GM21526 (cell line): Measurements from ENCODE around the gene FANCB.
A peak's percentile ranks its signal among the peaks of the same experiment; 100 is the strongest.

Experiments
- ATAC-seq: cut with Tn5 transposase; IDR thresholded peaks from one replicate; pipeline ENCODE4 v1.9.1; 2021; ENCODE audit warnings: moderate library complexity; ENCODE audit not compliant: unreplicated experiment, low FRiP score

FANCB gene

DNA sequence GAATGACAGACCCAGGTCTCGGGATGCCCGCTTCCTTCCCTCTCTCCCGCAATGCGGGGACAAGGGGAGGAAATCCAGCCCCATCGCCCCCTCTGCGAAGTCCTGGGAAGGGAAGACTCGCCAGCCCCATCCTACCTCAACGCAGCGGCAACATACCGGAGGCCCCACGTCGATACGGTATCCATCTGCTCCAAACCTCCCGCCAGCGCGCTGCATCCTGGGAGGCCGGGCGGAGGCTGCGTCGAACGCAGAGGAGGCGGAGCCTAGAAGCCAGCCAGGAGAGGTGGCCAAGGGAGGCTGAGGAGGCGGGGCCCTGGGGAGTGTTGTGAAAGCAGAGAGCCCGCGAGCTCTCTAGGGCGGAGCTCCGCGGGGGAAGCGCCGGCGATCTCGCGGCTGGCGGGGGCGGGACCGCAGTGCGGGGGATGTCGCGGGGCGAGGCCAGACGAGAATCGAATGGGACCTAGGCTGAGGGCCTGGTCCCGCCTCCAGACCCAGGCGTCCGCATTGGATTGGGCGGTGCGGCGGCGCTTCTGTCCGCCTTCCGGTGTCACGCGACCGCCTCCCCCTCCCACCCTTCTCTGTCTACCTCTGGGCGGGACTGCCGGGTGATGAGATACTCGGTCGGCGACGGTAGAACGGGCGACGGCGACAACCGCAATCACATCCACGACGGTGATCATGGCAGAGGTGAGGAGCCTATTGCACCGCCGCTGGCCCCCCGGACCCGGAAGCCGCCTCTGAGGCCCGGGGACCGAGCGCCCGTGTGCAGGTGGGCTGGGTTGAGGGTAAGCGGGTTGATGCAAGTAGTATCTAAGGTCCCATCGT lies at the start of gene FANCB, which contains the start of gene MOSPD2:
Gene FANCB (minus strand): TSS at position 219 of the 825 bp plus-strand sequence. CDS start 7,559 bp downstream, outside the sequence.
Gene MOSPD2 (plus strand): TSS at position 571 of the 825 bp plus-strand sequence. CDS start 108 bp downstream, at position 679.
- peak; percentile 95 for ATAC-seq

DNA sequence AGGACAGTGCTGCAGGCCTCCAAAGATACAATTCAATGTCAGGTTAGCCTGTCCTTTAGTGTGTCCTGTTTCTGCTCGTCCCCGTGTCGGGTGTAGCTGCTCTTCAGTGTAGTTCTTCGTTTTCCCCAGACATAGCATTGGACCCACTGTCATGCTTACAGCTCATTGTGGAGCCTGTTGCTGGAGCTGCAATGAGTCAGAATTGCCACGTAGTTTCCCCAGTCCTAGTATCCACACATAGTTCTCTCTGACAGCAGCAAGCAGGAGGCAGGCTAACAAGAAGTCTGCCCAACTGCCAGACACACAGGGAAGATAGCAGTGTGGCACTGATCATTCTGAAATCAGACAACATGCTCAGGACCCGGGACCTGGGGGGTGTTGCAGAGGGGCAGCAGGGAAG lies 49.6 kb upstream of the FANCB start:
- ATAC-seq: no peak

DNA sequence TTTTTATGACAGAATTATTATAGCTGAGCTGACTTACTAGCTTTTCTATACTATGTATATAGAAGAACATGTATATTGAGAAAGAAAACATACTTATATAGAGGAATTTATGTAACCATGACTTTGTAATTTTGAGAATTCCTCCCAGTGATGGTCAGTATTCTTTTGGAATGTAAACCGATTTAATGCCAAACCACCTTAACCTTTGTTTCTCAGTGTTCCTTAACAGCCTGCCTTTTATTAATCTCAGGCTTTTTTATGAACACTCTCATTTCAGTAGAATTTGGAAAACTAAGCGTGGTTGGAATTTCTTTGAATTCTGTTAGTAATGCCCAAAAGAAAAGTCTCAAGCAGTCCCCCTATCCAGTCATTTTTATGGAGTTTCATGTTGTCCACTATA lies 47.3 kb upstream of the FANCB start:
- no peak for ATAC-seq

DNA sequence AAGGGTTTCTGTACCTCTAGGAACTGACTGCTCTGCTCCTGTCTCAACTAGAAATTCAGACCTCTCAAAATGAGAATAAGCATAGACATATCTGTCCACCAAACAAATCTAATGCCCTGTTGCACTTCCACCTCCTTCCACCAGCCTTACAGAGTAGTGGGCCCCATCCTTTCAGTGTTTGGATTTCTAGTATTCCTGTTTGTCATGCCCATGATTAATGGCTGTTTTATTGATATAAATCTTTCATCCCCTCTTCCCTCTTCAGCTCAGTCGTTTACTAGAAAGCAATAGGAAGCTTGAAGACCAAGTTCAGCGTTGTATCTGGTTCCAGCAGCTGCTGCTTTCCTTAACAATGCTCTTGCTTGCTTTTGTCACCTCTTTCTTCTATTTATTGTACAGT lies 46.5 kb upstream of the FANCB start:
- ATAC-seq: no peak

DNA sequence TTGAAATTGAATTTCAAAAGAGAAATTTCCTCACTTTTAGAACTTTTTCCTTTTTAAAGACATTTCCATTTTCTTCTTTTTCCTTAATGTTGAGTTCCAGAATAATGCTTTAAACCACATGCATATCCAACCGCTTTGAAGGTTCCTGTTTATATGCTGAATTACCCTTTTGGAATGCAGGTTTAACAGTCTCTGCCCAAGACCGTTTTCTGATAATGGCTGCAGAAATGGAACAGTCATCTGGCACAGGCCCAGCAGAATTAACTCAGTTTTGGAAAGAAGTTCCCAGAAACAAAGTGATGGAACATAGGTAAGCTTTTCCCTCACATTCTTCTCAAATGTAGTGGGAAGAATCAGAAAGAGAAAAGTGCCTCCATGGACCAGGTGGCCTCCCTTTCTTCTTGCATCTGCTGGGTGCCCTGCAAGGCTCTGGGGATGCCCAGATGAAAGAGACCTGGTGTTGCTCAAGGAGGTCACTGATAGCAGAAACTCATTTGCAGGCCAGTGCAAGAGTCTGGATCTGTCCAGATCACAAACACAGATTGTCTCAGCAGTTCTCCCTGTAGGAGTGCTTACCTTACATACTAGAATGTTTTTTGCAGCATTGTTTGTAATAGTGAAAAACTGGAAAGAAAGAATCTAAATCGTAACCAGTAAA lies 43.3 kb upstream of the FANCB start:
- no peak for ATAC-seq

DNA sequence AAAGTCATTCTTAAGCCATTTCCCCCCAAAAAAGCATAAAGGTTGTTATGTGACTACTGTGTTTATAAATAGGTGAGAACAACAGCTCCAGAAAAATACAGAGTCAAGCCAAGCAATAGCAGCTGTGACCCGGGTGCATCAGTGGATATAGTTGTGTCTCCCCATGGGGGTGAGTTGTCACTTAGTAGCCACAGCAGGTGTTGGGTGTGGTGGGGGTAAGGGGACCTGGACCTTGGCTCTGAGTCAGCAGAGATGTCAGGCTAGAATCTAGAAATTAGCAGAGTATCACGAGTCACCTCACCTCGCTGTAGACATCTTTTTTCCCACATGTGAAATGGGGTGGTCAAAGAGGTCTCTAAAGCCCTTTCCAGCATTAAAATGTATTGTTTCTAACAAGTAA lies 42.7 kb upstream of the FANCB start:
- ATAC-seq: no peak

DNA sequence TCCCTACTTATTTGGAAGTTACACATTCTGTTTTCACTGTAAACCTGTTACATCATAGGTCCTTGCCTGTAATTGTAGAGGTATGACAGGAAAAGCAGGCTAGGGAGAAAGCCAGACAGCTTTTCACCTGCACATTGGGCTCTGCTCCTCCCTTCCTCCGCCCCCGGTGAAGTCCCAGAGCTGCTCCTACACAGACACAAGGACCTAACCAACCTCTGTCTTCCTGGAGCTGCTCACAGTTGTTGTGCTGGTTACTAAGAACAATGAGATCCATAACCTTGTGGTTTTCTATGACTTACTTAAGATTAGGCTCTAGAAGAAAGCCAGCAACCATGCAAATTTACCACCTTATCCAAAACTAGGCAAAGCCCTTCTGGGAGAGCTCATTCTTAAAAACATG lies 40.4 kb upstream of the FANCB start:
- no peak for ATAC-seq

DNA sequence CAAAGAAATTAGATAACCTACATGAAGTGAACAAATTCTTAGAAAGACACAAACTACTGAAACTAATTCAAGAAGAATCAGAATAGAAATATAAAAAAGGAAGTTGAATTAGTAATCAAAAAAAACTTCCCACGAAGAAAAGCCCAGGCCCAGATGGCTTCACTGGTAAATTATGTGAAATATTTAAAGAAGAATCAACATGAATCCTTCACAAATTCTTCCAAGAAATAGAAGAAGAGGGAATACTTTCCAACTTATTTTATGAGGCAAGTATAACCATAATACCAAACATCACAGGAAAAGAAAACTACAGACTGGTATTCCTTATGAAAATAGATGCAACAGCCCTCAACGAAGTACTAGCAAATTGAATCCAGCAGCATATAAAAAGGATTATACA lies 31.0 kb upstream of the FANCB start:
- ATAC-seq: no peak

DNA sequence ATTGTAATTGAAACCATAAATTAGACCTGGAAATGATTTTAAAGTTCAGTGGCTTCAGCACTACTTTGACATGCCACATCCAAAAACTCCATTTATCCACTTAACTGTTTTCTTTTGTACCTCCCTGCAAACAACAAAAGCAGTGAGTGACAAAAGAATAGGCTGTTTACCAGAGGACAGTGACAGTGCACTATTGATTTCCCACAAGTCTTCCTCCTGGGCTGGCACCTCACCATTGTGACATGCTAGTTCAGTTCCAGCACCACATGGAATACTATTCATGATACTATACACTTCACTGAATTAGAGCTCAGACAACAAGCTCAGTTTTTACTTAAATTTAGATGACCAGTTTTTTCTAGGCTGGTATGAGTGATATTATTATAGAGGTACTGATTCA lies 29.7 kb upstream of the FANCB start:
- no peak for ATAC-seq

DNA sequence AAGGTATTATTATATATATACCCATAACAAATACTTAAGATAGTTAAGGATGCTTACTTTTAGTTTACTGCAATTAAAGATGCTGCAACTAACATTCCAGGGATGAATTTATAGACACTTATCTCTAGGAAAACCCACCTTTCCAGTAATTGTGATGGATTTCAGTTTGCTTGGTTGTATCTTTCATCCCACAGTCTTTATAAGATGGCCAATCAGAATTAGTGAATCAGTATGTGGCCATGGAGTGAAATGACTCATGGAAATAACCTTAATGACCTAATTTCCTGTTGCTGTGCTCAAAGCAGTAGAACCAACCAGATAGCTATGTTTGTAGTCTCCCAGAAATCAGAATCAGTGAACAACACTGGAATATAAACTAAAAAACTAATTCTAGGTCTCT lies 26.7 kb upstream of the FANCB start:
- ATAC-seq: peak; percentile 65

DNA sequence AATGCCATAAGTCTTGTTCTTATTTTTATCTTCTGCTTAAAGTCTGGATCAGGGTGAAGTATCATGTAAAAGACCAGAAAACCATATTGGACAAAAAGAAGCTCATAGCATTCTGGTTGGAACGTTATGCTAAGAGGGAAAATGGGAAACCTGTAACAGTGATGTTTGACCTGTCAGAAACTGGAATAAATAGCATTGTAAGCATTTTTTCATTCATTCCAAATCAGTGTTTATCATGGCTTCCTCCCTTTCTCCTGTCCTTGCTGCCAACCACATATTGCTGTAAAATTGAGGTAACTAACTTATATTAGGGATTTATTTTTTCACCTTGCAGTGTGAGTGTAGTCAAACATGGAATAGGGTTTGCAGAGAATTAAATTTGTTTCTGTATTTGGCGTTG lies 24.2 kb upstream of the FANCB start:
- no peak for ATAC-seq

DNA sequence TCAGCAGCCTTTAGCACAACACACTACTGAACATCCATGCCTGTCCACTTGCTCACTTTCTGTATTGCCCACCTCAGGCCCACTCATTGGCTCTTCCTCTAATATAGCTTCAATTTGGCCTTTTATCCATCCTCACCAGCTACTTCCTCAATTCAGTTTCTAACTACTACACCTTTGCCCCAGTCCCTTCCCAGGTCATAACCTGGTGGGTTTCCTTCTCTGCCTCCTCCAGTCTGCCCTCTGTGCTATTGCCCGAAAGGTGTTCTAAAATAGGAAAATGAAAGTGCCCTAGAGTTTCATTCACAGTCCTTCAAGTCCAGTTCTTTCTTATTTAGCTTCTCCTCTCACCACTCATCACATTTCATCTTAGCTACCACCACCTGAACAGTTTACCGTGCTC lies 23.4 kb upstream of the FANCB start:
- no peak for ATAC-seq

DNA sequence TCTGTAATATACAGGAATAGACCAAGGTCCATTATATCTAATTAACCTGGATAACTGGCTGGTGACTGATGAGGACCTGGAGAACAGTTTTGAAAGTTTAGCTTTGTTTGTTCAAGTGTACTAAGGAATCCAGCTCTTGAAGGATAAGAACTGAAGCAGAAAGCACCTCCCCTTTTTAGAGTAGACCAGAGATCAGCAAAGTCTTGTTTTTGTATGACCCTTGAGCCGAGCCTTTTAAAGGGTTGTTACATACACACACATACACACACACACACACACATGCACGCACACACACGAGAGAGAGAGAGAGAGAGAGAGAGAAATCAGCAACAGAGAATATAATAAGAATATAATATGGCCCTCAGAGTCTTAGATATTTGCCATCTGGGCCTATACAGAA lies 13.4 kb upstream of the FANCB start:
- no peak for ATAC-seq

DNA sequence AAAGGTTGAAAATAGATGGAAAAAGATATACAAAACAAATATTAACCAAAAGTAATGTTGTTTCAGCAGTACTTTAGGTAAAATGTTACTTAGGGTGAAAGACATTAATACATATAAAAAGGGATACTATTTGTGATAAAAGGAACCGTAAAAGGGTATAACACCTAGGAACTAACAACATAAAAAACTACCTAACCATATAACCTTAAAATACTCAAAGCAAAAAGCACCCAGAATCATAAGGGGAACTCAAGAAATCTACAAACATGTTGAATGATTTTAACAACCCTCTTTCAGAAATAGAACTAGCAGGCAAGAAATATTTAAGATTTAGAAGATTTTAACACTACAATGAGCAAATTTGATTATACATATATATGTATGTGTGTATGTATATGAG lies 11.8 kb upstream of the FANCB start:
- ATAC-seq: no peak

DNA sequence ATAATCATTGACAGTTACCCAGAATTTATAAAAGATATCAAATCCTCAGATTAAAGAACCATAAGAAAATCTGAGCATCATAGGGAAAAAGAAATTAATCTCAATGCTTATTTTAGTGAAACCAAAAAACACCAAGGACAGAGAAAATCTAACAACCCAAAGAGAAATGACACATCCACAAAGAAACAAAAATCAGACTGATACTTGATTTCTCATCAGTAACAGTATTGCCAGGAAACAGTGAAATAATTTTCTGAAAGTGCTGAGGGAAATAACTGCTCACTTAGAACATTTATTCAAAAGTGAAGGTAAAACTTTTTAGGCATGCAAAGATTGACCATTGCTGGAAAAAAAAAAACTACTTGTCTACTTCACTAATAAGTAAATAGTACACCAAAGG lies 11.0 kb upstream of the FANCB start:
- no peak for ATAC-seq

DNA sequence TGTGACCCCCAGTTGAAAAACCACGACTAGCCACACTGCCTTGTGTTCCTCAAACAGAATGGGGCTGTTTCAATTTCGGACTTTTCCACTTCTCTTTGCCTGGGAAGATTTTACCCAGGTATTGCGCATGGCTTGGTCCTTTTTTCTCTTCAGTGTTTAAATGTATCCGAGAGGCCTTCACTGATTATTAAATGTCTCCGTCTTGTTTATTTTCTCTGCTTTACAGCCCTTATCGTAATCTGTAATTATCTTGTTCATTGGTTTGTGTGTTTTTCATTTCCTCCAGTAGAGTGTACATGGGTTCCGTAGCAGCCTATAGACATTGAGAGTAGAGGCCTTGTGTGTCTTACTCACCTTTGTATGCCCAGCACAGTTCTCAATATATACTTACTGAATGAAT lies 2.8 kb upstream of the FANCB start:
- no peak for ATAC-seq

DNA sequence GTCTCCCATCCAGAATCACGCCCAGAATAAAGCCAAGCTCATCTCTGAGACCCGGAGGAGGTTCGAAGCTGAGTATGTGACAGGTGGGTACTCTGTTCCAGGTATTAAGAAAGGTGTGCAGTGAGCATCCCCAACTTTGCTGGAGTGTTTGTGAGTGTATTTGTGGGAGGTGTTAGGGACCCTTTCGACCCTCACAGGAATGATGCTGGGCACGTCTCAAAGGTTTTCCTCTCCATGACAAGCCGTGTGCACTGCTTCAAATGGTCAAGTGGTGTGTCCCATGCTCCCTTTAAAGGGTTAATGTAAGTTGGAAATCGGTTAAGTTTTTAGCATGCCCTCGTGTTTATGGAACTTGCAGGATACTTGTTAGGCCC lies 794 bp upstream of the FANCB start:
- no peak for ATAC-seq

DNA sequence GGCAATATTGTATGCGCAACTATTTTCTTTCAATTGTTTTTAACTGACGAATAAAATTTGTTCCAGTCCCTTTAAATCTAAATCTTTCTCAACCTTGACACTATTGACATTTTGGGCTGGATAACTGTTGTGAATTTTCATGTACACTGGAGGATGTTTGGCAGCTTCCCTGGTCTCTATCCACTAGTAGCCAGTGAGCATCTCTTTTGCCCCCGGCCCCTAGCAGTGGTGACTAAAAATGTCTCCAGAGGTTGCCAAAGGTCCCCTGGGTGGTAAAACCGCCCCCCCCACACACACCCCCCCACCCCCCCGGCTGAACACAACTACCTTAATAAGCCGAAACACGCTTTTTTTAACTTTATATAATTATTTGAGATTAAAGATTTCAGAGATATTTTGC lies 514 bp downstream of the FANCB start:
- no peak for ATAC-seq

DNA sequence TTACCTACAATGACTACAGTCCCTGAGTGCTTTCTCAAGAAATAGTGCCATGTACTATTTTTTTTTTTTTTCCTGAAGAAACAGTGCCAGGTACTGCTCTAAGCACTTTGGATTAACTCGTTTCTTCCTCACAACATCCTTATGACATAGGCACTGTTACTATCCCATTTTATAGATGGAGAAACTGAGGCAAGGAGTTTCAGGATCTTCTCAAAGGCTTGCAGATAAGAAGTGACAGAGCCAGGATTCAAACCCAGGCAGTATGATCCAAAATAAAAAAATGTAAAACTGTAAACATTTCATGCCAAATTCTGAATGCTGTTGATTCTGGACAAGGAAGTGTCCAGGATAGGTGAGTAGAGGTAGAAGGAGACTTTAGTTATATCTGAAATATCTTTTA lies 1.1 kb downstream of the FANCB start:
- ATAC-seq: no peak

DNA sequence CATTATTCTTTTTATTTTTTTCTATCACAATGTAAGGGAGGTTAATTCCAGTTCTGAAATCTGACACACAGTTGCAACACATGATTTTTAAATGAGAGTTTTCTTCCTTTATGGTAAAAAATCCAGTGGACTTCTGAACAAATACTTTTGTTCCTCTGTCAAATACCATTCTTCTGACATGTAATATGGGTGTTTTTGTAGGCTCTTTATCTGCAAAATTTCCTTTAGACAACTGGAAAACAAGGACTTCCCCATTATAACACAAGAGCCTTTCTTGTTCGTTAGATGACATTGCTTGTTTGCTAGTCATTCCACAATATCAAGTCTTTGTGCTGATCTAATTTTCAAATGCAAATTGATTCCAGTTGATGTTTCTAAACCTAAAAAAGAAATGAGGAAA lies 7.7 kb downstream of the FANCB start:
- no peak for ATAC-seq

DNA sequence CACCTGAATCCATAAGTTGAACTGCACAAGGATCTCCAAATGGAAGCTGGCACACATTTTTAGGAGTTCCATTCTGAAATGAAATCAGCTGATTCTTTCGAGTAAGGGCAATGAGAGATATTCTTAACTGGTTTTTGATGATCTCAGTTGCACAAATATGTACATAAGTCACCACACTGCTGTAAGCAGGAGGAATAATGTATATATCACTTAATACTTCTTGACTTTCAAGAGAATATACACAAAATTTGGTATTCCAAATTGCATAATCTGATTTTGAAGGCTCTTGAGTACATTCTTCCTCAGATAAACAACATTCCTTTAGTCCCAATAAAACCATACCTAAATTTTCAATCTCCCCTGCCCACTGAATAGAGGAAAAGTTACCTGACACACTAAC lies 8.2 kb downstream of the FANCB start:
- ATAC-seq: no peak

DNA sequence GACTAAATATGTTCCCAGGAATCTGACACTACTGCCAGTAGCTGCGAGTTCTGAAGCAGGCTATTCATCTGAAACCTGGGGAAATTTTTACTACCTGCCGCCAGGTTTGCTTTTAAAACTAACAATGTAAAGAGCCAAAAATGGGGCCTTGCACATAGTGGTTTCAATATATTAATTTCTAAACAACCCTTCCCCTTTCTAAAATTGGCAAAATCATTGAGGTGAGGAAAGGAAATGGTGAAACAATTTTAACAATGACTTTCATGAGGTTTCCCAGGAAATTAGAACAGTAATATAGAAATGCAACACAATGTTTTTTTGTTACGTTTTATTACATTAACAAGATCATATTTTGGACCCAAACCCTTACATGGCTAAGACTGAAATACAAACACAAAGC lies 21.3 kb downstream of the FANCB start:
- no peak for ATAC-seq
